Measurements from ENCODE around the gene CRTC2. TPM values are rescaled to one million over a fixed set of nuclear protein-coding genes. Genes with fewer than 3 reads are reported as not detected.

CRTC2 gene
- total and polyA plus RNA-seq, 9 of the 15 experiments (the other 6 are each of a cell fraction or from before 2014, with no cell fraction given) = 2.7 to 26.4 (median 10.2) TPM

DNA sequence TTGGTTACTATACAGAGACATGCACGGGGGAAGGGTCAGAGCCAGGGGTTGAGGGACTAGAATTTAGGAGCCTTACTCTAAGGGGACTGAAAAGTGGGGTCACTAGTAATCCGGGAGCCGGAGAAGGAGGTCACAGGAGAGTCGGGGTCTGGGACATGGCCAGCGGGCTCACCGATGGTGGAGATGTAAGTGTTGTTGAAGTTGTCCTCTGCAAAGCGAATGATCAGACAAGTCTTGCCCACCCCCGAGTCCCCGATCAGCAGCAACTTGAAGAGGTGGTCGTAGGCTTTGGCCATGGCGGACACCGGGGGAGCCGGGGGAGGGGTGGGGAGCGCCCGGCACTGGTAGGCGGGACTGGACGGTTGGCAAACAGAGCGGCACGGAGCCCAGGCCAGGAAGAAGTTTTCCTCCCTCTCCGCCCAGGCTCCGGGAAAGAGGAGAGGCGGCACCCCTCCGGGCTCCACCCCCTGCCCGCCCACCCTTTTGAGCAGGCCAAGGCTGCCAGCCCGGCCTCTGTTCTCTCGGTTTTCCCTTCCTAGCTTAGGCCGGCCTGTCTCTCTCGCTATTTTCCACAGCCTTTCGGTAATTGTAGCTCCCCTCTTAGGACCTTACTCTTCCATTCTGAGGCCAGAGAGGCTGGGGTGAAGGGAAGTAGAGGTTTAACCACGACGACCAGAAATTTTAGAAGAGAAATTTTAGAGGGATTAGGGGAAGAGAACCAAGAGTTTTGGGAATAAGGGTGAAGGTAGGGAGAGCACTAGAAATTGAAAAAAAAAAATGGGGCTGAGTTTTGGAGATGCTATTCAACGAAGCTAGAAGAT, 27.7 kb upstream of the CRTC2 start, which contains the start of gene RAB13 (continued):
- TF ChIP-seq POLR2H (tag; IDR thresholded peaks at IDR 0.05; ENCODE audit: low read depth) = 0 out of 2 replicates have a peak, but pooled peaks have one; percentile 20
- no peak for TF ChIP-seq TARDBP (IDR thresholded peaks at IDR 0.05)
- TF ChIP-seq ZNF311 (CRISPR knock-in tag; IDR thresholded peaks at IDR 0.05) = no peak
- TF ChIP-seq, protein P1, sequence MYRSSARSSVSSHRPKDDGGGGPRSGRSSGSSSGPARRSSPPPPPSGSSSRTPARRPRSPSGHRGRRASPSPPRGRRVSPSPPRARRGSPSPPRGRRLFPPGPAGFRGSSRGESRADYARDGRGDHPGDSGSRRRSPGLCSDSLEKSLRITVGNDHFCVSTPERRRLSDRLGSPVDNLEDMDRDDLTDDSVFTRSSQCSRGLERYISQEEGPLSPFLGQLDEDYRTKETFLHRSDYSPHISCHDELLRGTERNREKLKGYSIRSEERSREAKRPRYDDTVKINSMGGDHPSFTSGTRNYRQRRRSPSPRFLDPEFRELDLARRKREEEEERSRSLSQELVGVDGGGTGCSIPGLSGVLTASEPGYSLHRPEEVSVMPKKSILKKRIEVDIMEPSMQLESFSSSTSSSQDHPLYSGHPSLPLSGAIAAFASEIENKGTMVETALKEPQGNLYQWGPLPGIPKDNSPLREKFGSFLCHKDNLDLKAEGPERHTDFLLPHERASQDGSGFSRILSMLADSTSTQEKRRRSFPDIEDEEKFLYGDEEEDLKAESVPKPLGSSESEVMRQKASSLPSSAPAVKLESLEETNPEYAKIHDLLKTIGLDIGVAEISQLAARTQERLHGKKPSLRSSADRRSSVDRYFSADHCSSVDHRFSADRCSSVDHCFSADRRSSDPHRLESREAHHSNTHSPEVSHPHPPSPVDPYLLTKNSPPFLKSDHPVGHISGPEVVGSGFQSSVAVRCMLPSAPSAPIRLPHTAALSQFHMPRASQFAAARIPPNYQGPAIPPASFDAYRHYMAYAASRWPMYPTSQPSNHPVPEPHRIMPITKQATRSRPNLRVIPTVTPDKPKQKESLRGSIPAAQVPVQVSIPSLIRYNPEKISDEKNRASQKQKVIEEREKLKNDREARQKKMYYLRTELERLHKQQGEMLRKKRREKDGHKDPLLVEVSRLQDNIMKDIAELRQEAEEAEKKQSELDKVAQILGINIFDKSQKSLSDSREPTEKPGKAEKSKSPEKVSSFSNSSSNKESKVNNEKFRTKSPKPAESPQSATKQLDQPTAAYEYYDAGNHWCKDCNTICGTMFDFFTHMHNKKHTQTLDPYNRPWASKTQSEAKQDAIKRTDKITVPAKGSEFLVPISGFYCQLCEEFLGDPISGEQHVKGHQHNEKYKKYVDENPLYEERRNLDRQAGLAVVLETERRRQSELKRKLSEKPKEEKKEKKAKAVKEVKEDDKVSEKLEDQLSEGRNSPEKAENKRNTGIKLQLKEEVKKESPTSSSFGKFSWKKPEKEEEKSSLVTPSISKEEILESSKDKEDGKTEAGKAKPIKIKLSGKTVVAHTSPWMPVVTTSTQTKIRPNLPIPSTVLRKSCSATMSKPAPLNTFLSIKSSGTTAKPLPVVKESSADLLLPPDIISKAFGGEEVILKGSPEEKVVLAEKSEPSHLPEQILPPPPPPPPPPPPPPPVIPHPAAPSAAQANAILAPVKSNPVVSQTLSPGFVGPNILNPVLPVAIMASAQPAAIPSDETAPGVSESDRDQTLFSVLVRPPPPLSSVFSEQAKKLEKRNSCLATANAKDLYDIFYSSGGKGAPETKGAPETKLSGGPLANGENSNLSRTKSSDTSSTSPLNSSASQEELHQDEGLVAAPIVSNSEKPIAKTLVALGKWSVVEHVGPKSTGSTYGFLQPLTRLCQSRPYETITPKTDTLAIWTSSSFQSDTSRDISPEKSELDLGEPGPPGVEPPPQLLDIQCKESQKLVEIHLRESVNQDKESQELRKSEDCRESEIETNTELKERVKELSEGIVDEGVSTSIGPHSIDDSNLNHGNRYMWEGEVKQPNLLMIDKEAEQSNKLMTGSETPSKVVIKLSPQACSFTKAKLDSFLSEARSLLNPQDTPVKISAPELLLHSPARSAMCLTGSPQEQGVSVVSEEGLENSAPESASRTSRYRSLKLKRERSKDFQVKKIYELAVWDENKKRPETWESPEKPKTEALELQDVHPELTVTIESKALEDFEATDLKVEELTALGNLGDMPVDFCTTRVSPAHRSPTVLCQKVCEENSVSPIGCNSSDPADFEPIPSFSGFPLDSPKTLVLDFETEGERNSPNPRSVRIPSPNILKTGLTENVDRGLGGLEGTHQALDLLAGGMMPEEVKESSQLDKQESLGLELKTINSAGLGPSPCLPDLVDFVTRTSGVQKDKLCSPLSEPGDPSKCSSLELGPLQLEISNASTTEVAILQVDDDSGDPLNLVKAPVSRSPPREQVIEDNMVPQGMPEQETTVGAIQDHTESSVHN (IDR thresholded peaks at IDR 0.05; ENCODE audit: borderline replicate concordance in 1 of 2, low read depth in 1 of 2) = no peak
- no peak for TF ChIP-seq BRF2 (IDR thresholded peaks at IDR 0.05; ENCODE audit: borderline replicate concordance, insufficient read depth, insufficient read length)
- 0 out of 2 replicates have a peak, but pooled peaks have one; percentile 8 for TF ChIP-seq EP300 (IDR thresholded peaks at IDR 0.05; ENCODE audit: low read length)
- TF ChIP-seq ELF4 (CRISPR knock-in tag; IDR thresholded peaks at IDR 0.05) = no peak
- TF ChIP-seq ZBED1 (IDR thresholded peaks at IDR 0.05) = no peak
- TF ChIP-seq CHD1 (IDR thresholded peaks at IDR 0.05; ENCODE audit: low read length) = no peak
- no peak for TF ChIP-seq HMGN3 (IDR thresholded peaks at IDR 0.05; ENCODE audit: borderline replicate concordance, extremely low read depth, insufficient read length, low read depth, low read length)
- TF ChIP-seq ZNF766 (CRISPR knock-in tag; conservative IDR thresholded peaks at IDR 0.05) = 0 out of 2 replicates have a peak, but pooled peaks have one; percentile 3
- peak; percentile 46; the same call in 1 of the 2 replicates for TF ChIP-seq NFATC3 (IDR thresholded peaks at IDR 0.05)
- no peak for TF ChIP-seq ZNF133 (CRISPR knock-in tag; IDR thresholded peaks at IDR 0.05)
- TF ChIP-seq RBM14 (IDR thresholded peaks at IDR 0.05; ENCODE audit: borderline replicate concordance, insufficient read depth, low read depth, low read length) = no peak
- no peak for TF ChIP-seq ZNF280B (CRISPR knock-in tag; IDR thresholded peaks at IDR 0.05)
- TF ChIP-seq SRSF3 (IDR thresholded peaks at IDR 0.05; ENCODE audit: insufficient read depth, low read length) = no peak
- TF ChIP-seq NCOA6 (IDR thresholded peaks at IDR 0.05) = no peak

Measured in K562 (cell line).